Erythroblast (primary cell): ENCODE data around the gene NEURL1B.

Experiments used
- GATA1 ChIP-seq: IDR thresholded peaks from 2 replicates; pipeline ENCODE4 v1.6.1; 2011; ENCODE audit warnings: low read depth, mild to moderate bottlenecking, control low read depth, low read length, moderate library complexity
- POLR2A ChIP-seq: IDR thresholded peaks from 2 replicates; pipeline ENCODE4 v1.6.1; 2011; ENCODE audit warnings: mild to moderate bottlenecking, low read length

- TF ChIP-seq POLR2A (no peak), GATA1 (no peak)
Observed at GRCh38 chr5:172610643-172611042, 30.4 kb upstream of the NEURL1B start.
